SKM-1 treated with dmso at 0.1 percent for 144 hours (cell line): Measurements from ENCODE around the gene FXYD4.

ENCODE experiments used
- DNase-seq: peaks from one replicate; lab custom pipeline; 2025; ENCODE audit not compliant: unreplicated experiment; lab: John Stamatoyannopoulos, UW

The FXYD4 gene

DNA sequence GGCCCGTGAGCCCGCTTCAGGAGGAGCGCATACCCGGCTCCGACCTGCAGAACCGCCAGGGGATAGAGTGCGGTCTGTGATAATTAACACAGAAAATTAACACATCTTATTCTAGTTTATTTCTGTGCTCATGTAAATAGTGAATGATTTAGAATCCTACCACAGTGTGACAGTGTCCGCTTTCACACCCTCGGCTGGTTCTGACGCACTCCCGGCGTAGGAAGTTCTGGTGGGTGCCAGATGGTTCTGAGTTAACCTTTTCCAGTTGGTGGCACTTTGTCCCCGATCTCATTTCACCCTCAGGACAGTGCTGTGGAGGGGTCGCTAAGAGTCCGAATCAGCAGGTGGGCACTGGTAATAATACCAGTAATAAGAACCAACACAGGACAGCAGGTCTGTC, 28.3 kb upstream of the FXYD4 start:
- DNase-seq = no peak

DNA sequence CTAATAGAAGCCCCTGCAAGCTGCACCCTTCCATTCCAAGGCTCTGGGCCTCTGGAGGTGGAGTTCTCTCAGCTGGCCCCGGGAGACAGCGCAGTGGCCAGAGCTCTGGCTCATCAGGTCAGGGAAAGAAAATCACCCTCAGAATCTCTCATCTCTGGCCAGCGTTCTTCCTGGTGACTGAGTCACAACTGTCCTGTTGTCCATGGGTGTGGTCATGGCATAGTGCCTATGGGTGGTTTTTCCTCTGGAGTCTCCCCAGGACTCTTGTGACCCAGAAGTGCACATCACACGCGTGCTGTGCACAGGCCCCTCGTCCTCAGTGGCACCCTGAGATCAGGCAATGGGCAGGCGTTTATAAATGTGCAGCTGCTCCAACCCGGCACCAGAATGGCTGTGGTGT, 27.4 kb upstream of the FXYD4 start:
- no peak for DNase-seq

DNA sequence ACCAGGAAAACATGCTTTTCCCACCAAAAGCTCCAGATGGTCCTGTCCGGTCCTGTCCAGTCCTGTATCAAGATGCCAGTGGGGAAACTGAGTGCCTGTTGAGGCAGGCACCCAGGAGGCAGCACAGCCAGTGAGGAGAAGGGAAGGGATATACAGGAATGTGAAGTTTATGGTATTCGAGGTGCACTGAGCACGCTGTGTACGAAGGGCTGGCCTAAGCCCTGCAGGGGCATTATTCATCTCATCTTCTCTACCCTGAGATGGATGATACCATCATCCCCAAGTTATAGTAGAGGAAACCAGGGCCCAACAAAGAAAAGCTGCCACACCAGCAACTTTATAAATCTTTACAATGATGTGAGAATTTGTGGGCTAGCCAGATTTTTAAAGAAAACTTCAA, 23.4 kb upstream of the FXYD4 start:
- DNase-seq = no peak

DNA sequence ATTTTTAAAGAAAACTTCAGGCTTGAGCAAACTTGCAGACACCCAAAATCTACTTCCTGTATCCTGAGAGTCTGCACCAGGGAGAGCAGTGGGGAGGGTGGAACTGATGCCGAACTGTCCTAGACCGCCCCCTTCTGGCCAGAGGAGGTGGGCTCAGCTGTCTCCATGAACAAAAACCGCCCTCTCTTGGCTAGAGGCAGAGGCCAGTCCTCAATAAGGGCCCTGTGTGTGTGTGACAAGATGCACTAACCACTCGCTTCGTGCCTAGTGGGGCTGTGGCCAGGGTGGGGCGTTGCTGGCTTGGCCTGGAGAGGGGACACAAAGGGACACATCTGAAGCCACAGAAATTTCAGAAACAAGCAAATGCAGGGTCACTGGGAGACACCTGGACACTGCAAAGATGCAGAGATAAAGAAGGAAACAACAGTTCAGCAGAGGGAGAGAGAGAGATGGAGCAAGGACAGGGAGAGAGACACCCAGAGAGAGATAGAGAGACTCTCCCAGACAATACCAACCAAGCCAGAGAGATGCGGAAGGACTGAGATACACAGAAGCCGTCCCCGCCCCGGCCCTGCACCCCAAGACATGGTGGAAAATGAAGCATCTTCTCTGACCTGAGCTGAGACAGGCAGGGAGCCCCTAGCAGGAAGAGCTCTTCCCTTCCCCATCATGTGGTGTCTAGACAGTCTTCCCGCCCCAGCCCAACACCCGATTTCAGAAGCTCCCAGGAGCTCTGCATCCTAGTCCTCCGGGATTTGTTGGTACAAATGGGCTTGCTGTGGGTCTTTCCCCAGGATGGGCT, 22.7 kb upstream of the FXYD4 start:
- peak; percentile 92 for DNase-seq

DNA sequence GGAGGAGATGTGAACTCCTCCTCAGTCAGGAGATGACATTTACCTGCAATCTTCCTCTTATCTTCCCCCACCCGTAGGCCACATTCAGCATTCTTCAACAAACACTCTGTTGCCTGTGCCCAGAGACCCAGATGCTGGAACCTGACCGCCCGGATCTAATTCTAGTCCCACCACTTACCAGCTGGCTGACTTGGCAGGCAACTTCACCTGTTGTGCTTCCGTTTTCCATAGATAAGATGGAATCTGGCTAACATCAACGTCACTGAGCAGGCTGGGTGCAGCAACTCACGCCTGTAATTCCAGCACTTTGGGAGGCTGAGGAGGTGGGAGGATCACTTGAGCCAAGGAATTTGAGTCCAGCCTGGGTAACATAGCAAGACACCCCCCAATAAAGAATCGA, 21.3 kb upstream of the FXYD4 start:
- DNase-seq = no peak

DNA sequence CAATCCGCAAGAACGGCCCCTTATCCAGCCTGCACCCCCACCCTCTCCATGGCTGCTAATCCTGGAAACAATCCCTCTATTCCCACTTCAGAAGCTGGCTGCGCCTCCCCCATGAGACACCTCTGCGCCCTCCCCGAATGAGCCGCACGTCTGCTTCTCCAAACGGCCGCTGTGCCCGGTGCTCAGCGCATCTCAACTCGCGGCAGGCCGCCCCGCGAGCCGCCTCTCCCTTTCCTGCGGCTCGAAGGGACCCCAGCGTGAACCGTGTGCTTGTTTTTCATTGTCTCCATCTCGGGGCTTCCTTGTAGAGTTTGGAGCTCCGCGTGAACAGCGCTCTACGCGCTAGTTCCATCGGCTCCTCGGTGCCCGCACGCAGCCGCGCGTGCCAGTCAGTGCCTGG, 20.8 kb upstream of the FXYD4 start:
- no peak for DNase-seq

DNA sequence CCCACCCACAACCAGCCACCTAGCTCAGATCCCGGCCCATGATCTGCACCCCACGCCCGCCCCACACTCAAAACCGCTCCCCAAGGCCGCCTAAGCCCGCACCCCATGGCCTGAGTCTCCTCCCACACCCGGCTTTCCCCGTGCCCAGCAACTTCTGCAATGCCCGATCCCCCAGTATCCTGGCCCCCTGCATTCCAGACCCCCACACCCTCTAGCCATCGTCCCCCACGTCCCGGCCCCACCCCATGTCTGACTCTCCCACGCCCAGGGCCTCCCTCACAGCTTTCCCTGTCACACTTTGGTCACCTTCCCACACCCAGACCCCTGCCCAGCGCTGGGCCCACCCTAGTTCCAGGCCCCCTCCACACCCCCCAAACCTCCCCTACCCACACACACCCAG, 20.1 kb upstream of the FXYD4 start:
- no peak for DNase-seq

DNA sequence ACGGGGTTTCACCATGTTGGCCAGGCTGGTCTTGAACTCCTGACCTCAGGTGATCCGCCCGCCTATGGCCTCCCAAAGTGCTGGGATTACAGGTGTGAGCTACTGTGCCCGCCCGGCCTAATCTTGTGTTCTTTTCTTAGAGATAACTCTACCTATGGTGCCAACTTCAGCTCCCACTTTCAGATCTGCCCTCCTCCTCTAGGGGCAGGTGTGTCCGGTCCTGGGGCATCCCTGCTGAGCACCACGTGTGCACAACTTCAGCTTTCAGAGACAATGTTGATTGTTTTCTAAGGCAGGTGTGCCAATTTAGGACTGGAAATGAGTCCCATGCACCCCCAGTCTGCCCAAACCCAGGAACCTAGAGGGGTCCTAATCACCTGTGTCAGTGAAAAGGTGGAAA, 18.5 kb upstream of the FXYD4 start:
- DNase-seq = no peak

DNA sequence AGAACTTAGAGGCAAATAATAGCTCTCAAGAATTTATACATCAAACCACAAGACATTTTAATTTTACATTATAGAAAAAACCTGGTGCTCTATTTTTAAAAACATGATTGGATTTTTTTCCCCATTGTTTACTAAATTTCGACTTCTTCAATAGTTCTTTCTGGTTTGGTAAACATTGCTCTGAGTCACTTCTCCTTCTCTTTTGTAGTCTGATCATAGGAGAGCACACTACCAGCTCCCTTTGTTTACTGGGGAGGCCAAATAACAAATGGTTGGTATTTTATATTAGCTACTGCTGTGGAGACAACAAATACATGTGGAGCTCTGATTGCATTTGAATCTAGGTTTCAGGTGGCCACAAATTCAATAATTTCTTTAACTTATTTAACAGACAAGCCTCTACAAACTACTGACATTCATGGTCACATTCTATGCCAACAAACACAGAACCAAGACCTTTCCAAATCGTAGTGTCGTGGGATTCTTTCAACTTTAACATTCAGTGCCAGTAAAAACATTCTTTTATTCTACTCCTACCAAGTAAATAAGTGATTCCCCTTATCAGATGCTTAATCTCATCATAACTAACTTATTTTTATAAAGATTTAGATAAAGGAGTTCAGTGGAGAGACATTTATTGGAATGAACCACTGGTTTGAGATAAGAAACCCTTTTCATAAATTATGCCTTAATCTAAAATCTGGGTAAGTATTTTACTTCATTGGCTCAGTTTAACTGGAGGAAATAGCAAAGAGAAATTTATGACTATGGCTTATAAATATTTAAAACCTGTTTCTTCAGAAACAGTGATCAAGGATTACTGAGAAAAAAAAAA, 17.7 kb upstream of the FXYD4 start:
- DNase-seq = no peak

DNA sequence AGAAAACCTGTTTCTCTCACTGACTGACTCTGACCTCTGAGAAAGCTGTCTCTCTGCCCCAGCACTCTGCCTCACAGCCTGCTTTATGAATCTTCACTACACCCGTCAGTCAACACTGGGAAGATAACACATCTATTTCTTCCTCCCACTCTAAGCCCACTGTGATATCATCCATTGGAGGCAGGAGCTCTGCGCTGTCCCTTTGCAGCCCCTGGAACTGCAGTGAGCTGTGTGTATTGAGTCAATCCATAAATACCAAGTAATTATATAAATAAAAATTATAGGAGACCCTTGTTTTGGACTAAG, 17.2 kb upstream of the FXYD4 start:
- no peak for DNase-seq

DNA sequence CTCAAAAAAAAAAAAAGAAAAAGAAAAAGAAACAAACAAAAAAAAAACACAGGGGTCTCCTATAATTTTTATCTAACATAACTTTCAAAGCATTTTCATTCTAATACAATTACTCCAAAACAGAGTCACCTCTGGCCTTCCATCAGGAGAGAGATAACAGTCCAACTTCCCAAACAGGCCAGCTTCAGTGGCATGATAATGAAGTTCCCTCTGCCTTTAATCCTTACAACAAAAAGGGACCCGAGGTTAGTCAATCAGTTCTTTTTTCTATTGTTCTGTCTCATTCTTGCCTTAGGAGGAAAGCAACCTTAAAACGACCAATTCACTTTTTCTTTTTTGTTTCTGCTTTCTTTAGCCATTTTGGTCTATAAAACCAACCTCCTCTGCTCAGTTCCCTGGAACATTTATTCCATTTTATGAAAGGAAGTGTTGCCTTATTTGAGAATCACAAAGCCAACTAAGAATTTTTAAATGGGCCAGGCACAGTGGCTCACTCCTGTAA, 16.5 kb upstream of the FXYD4 start:
- DNase-seq = no peak

DNA sequence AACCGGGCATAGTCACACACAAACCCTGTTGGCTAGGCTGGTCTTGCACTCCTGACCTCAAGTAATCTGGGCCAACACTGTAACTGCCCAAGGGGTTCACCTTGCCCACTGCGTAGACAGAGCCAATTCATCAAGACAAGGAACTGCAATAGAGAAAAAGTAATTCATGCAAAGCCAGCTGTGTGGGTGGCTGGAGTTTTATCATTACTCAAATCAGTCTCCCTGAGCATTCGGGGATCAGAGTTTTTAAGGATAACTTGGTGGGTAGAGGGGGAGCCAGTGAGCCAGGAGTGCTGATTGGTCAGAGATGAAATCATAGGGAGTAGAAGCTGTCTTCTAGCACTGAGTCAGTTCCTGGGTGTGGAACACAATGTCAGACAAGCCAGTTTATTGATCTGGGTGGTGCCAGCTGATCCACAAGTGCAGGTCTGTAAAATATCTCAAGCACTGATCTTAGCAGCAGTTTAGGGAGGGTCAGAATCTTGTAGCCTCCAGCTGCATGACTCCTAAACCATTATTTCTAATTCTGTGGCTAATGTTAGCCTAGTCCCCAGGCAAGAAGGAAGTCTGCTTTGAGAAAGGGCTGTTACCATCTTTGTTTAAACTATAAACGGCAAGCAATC, 15.6 kb upstream of the FXYD4 start:
- no peak for DNase-seq

DNA sequence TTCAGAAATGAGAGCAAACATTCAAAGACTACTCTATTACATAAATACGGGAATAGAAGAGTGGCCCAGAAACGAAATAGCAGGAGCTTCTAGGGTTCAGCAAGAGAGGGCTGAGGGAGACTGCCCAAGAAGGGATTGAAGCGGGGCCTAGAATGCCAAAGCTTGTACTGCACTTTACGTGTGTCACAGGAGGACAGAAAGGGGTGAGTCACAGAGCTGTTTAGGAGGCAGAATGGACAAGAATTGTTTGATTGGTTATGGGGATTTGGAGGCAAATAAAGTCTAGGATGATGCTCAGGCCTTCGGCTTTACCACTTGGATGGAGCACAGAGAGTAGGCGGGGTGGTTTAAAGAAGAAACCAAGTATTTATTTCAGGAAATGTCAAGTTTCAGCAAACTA, 11.3 kb upstream of the FXYD4 start:
- DNase-seq = no peak

DNA sequence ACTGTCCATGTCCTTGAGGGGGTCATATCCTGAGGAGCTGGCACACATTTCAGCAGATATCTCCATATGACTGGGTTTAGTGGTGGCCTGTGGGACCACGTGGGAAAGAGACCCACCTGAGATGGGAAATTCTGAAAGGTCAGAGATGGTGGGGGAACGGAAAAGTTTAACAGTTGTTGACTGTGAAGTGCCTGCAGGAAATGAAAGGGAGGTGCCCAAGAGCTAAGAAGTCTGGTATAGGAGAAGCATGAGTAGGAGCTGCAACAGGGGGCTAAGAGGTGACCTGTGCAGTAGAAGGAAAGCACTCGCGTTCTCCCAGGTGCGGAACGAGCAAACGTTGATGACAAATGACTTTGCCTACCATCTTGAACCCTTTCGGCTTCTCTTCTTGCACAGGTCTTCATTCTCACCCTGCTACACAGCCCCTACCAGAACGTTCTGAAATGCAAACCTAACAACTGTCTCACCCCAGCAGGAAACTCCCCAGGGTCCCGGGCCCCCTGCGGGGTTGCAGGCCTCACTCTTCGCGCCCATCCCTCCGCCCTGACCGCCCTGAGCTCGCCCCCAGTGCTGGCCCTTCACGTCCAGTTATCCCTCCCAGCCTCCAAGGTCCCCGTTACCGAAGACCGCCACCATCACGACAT, 9.8 kb upstream of the FXYD4 start:
- DNase-seq = no peak

DNA sequence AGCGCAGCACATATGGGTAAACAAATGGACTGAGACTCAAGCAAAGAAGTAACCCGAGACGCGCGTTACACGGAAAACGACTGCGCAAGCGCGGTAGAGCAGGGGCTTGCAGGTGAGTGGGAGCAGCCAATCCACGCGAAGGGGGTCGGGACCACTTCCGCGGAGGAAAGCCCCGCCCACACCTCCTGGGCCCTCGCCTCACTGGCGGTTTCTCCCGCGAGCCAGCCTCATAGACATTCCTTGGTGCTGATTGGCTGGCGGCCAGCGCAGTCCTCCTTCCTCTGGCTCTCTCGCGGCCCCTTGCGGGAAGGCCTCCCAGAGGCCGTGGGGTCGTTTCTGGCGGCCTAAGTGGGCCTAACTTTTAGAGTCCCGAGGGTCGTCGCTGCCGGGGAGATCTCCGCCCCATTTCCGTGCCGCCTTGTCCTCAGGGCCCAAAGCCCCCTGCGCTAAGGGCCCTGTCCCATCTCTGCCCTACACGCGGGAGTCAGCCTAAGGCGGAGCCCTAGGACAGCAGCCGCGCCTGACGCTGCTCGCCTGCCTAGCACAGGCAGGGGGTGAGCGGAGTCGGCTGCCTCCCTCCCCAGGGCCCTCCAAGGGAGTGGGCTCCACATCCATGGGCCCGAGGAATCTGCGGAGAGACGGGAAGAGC, 9.1 kb upstream of the FXYD4 start:
- DNase-seq = peak; percentile 79

DNA sequence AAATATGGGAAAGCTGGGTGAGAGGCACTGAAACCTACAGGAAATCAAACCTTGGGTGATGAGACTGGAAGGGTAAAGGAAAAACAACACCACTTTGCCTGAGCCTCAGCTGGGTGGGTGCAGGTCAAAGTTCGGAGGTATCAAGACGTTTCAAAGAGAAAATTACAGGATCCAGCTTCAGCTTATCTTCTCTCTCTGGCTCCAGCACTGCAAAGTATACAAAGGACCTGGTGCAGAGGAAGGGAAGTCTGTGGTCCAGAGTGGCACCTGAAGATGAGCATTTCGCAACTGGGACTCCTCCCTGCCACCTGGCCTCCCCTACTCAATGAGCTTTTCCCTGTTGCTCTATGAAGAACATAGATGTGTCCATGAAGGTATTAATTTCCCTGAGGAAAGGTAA, 6.4 kb upstream of the FXYD4 start:
- no peak for DNase-seq

DNA sequence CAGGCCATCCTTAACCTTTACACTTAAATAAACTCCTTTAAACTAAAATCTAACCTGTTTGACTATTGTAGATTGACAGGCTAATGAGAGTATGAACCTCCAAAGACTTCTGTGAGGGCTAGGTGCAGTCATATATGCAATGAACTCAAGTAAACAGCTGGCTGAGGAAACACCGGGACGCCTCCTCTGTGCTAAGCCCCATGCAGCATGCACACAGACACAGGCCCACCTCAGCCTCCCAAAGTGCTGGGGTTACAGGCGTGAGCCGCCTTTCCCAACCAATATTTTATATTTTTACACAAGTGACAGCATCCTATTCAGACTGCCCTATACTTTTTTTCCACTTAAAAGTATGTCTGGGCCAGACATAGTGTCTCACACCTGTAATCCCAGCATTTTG, 1.5 kb upstream of the FXYD4 start:
- no peak for DNase-seq

DNA sequence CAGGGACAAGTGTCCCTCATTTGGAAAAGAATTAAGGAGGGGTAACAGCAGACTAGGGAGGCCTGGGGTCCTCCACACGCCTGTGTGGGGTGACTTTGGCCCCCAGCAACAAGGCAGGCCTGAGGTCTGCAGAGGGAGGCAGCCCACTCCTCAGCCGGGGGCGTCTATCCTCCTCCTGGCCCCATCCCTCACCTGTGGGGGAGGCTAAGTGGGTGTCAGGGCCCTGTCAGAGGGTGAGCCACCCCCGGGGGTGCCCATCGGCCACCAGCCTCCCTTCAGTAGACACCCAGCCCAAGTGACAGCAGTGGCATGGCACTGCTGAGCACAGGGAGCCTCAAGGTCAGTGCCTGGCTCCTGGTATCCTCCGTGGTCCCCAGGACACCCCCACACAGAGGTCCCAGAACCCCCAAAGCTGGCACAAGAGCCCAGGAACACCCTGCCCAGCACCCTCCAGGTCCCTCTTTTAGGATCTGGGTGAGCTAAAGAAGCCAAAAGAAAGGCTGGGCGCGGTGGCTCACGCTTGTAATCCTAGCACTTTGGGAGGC, 693 bp upstream of the FXYD4 start:
- no peak for DNase-seq

DNA sequence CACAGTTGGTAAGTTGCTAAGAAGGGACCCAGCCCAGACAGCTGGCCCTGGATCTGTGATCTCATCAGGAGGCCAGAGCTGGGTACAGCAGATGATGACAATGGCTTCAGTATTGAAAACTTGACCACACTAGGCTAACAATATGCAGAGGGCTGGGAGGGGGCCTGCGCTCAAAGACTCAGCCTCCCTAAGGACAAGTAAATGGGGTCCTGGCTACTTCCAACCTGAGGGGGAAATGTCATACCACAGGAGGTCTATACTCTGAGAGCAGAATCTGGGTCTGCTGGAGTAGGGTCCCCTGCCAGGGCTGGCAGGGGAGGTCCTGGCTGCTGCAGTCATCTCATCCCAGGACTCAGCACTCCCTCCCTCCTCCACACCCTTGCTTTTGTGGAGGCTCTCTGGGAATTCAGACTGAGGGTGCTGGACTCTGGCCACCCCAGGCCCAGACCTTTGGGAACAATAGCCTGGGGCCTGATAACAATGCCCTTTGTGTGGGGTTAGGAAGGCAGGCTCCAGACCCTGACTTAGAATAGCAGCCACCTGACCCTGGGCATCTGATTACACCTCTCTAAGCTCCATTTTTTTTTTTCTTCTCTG, 1.4 kb downstream of the FXYD4 start:
- no peak for DNase-seq

DNA sequence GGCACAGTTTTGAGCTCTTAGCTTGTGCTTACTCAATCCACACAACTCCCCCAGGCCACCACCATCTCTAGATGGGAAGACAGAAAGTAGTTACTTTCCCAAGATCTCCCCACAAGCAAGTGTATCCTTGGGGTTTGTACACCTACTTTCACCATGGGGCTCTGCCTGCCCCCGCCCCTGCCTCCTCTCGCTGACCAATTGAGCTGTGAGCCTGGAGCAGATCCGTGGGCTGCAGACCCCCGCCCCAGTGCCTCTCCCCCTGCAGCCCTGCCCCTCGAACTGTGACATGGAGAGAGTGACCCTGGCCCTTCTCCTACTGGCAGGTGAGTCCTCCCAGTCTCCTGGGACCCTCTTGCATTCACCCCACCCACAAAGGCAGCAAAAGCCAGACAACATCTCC, 2.0 kb downstream of the FXYD4 start:
- DNase-seq = no peak
